GM04504 (cell line): Measurements from ENCODE around the gene TBL1XR1.

Experiments
- DNase-seq: peaks from one replicate; pipeline ENCODE4 v3.0.0-alpha.2; 2012; ENCODE audit warnings: low read depth

The TBL1XR1 gene

DNA sequence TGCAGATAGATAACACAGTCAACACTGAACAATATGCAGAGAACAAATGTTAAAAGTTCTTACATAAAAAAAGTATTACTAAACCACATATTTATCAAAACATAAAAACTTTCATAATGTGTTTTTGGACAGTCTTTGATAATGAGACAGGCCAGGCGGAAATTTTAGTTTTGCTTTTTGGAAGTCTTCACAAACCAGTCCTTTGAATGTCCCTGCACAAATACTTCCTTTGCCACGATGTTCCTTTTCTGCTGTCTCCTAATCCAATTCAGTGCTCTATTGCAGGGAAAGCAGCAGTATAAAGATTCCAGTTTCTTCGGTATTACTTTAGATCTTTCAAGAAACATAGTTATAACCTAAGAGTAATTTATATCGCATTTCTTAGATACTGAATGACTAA lies 135.9 kb downstream of the TBL1XR1 start:
- no peak for DNase-seq

DNA sequence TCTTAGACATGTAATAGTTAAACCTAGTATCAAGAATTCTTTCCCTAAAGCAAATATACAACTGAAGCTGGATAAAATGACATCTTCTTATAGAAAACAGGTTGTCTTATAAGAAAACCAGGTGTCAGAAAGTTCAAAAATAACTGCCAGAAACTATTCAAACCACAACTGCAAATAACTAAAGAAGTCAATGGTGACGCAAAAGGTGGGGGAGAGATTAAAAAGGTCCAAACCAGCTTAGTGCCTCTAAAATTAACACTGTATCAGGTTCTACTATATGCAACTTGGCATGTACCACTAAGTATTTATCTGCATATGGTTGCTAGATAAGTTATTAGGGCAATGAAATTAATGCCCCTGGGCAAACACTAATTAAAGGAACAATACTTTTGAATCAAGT lies 136.8 kb downstream of the TBL1XR1 start:
- DNase-seq: no peak

GRCh38 chr3:177058648-177059047 lies 138.6 kb downstream of the TBL1XR1 start:
- DNase-seq: no peak

DNA sequence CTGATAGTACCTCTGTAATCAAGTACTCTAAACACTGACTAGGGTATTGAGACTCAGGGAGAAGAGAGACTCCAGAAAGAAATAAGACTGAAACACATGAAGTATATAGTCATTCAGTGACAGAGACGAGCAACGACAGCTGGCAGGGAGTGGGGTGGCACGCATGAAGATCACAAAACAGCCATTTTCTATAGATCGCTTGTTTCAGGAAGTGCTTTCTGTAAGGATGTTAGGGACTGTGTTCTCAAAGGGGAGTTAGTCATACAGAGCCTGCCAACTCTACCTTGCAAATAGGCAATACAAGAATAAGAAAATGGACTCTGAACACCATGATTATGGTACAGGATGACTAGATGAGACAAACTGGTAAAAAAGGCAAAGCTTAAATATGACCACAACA lies 139.5 kb downstream of the TBL1XR1 start:
- DNase-seq: no peak

DNA sequence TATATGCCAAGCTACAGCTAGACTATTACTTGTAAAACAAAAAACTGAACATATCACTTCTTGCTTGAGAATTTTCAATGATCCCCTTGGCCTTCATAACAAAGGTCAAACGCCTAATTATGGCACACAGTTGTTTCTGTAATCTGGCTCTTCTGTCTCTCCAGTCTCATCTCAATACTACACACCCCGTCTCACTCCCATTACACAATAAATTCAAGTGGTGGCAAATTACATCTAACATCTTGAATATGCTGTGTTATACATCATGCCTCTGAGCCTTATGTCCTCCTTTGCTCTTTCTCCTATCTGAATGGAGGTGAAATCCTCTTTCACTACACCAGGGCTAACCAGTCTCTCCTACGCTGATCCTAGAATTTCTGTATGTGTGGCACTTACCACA lies 140.4 kb downstream of the TBL1XR1 start:
- DNase-seq: no peak

DNA sequence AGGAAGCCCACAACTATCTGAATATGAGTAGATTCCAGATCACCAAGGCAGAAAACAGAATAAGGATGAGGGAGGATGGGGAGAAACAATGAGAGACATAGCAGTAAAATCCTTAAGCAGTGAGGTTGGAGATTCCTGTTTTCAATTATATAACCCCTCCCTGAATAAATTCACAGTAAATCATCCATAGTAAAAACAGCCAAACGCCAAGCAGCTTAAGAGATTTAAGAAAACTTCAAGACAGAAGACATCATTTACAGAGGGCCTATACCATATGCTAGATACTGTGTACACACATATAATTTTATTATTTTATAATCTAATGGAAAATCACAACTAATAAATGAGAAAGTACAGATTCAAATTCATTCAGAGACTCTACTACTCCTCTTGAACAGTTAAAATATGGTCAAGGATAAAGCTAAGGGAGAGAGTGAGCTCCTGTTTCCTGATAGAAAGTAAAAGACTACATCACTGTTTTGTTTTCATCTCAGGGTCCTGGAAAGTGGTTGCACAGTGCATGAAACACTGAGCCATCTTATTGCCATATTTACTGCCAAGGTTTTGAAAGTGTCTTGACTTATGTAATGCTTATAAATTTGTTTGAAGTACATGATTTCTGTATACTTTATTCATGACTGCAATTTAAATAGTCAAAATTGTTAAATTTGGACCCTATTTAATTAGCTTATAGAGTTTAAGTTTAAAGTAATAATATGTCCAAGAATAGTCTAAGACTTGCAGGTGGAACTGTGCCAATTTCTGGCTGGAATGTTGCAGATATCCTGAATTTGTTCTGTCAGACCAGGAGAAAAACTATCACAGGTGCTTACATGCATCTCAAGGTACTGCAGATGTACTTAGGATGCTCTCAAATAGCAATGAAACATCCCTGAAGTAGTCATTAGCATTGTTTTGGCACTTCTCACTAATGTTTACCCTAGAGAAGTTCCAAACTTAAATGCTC lies 141.4 kb downstream of the TBL1XR1 start:
- no peak for DNase-seq

DNA sequence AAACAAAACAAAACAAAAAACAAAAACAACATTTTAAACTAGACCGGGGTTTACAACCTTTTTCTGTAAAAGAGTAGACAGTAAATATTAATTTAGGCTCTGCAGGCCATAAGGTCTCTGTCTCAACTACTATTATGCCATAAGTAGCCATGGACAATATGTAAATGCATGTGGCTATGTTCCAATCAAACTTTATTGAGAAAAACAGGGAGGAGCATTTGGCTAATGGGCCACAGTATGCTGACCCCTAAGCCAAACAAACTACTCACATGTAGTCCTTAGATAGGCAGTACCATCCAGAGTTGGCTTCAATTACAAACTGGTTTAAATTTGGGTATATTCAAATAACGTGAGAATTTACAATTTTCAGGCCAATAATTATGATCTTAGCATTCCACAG lies 144.2 kb downstream of the TBL1XR1 start:
- no peak for DNase-seq

DNA sequence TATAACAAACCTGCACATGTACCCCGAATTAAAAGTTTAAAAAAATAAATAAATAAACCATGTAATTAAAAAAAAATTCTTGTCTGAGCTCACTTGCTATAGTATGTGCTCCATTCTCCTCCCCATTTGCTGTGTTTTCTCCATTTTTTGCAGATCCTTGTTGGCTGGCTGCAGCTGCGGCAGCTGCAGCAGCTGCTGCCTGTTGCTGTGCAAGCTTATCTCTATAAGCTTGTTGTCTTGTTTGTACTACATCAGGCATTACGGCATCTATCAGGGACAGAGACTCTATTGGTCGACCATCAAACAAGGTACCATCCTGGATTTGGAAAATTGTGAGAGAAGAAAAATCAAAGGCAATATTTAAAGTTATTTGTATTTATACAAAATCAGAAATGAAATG lies 145.9 kb downstream of the TBL1XR1 start:
- DNase-seq: no peak

- DNase-seq: no peak
Measured at GRCh38 chr3:177050501-177051237, 146.6 kb downstream of the TBL1XR1 start.

- DNase-seq: no peak
Measured at GRCh38 chr3:177045767-177046166, 151.5 kb downstream of the TBL1XR1 start.

DNA sequence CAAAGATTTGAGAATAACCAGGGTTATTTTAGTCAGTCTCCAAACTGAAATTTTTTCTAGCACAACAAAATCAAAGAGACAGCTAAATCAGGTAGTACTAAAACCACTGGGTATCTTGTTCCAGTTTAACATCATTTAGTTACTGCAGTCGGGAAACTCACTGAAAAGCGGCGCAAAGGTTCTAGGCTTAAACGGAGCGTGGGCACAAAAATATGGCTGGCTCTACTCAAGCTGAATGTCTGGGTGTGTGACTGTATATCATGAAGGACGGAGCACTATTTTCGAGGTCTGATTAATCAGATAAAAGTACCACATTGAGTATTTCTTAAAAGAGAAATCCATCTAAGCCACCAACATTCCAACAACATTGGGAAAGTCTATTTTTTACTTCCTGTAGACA lies 152.1 kb downstream of the TBL1XR1 start:
- no peak for DNase-seq

DNA sequence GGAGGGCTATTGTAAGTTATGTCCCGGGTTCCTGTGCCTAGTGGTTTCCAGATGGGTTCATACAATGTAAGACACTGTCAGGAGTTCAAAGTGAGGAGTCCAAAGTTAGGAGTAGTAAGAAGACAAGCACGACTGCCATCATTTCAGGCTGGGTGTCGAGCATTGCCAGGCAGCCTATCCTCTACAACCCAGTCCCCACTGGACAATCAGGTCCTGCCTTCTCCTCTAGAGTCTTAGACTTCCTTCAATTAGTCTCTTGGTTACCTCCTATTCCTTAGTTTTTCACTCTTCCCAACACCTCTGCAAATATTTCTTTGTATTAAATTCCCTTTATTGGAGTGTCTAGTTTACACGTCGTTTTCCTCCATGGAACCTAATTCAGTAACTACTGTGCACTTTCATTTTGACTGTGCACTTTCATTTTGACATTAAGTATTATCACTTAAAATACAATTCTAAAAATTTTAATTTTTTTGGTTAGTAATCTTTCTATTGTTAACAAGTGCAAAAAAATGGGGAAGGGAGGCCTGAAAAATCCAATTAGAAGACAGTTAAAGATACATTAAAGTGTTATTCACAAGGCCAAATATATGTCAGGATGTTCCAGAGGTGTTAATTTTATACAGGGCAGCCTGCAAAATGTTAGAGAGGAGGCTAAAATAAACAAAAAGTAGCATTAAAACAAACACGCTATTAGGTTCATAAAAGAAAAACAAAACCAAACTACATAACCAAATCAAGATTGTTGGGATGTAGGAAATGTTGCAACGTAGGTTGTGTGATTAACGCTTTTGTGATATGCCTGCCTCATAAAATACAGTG lies 155.3 kb downstream of the TBL1XR1 start:
- DNase-seq: no peak

- DNase-seq: peak; percentile 64
Measured at GRCh38 chr3:177041021-177041729, 156.1 kb downstream of the TBL1XR1 start.

GRCh38 chr3:177039490-177040274 lies 157.6 kb downstream of the TBL1XR1 start:
- no peak for DNase-seq

- DNase-seq: no peak
Measured at GRCh38 chr3:177037241-177037640, 160.0 kb downstream of the TBL1XR1 start.

GRCh38 chr3:177035676-177036075 lies 161.6 kb downstream of the TBL1XR1 start:
- DNase-seq: no peak

GRCh38 chr3:177034832-177035475 lies 162.3 kb downstream of the TBL1XR1 start:
- DNase-seq: no peak

DNA sequence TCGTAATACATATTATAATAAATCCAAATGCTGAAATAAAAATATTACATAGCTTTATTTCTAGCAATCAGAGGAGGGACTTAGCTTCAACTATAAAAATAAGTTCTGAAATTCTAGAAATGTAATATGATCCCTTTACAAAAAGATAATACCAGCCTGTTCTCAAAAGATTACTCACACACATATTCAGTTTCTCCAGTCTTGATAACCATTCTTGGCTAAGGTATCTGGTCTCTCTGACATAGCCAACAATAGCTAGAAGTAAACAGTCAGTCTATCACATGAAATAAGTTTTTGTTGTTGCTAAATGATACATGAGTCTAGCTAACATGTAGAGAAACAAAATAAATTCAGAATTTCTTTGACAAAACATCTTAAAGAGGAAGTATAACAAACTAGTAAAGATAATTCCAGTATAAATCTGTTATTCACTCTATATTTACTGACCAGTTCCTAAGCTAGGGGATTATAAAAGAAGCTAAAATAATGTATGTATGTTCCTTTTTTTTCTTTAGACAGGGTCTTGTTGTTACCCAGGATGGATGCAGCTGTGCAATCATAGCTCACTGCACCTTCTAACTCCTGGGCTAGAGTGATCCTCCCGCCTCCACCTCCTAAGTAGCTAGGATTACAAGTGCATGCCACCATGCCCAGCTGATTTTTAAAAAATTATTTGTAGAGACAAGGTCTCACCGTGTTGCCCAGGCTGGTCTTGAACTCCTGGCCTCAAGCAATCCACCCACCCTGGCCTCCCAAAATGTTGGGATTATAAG lies 170.6 kb downstream of the TBL1XR1 start:
- no peak for DNase-seq

DNA sequence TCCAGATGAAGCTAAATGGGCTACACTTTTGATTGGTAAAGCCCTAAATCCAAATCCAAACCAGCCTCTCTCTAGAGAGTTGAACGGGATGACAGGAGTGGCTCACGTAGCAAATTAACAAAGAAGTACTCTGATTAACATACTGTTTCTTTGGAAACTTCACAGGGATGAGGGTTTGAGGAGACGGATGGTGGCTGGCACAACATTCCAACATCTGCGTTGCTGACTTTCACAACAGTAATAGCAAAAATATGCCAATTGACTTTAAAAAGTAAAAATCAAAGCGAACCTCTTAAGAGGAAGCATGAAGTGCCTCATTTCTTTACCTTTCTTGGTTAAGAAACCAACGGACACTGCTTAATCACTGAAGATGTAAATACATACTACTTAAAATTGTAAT lies 181.4 kb downstream of the TBL1XR1 start:
- no peak for DNase-seq
